Naive thymus-derived CD4-positive, alpha-beta T cell (primary cell): ENCODE measurements around the gene DUSP8. TPM values are rescaled to one million over a fixed set of nuclear protein-coding genes. Genes with fewer than 3 reads are reported as not detected.

ENCODE experiments used
- polyA plus RNA-seq, 2 donors: library from polyadenylated mRNA; unstranded; fragments of 300-500 nt; fragmentation: Illumina TruSeq; gene quantifications; one replicate each; pipeline ENCODE4 v1.2.3, GENCODE V29; 2021
- total RNA-seq, 6 experiments: library from RNA in 5 of 6; stranded (reverse) in 5 of 6; gene quantifications; 1 replicate in 5 of 6; 2 replicates in 1 of 6; pipeline ENCODE4 v1.2.3 and lab custom pipeline; 2021 to 2026

DUSP8 gene
- total and polyA plus RNA-seq, 7 experiments from 2014 or later, result 0.22 to 79.3 (median 3.9) TPM

Other genes starting within 250 kb of the DUSP8 start
- under 1 TPM in 3 of 5 experiments, not detected in 2; 0.27 to 0.51 (median 0.30) TPM for gene BRSK2, start 182.3 kb downstream of the DUSP8 start, total RNA-seq
- gene BRSK2, start 182.3 kb downstream of the DUSP8 start, polyA plus RNA-seq, result not detected
- 10 to 100 TPM; 38.4 to 59.8 (median 51.2) TPM for gene MOB2, start 85.5 kb downstream of the DUSP8 start, total RNA-seq
- 10 to 100 TPM; 37.6 to 53.8 TPM for gene MOB2, start 85.5 kb downstream of the DUSP8 start, polyA plus RNA-seq
- not detected for gene KRTAP5-1, start 13.0 kb upstream of the DUSP8 start, total RNA-seq
- not detected for gene KRTAP5-1, start 13.0 kb upstream of the DUSP8 start, polyA plus RNA-seq
- gene KRTAP5-2, start 26.0 kb upstream of the DUSP8 start, total RNA-seq, result not detected
- gene KRTAP5-2, start 26.0 kb upstream of the DUSP8 start, polyA plus RNA-seq, result not detected
- gene KRTAP5-3, start 36.2 kb upstream of the DUSP8 start, total RNA-seq, result not detected
- not detected for gene KRTAP5-3, start 36.2 kb upstream of the DUSP8 start, polyA plus RNA-seq
- gene KRTAP5-4, start 49.9 kb upstream of the DUSP8 start, total RNA-seq, result not detected
- not detected for gene KRTAP5-4, start 49.9 kb upstream of the DUSP8 start, polyA plus RNA-seq
- not detected for gene KRTAP5-5, start 57.5 kb upstream of the DUSP8 start, total RNA-seq
- not detected for gene KRTAP5-5, start 57.5 kb upstream of the DUSP8 start, polyA plus RNA-seq
- gene KRTAP5-6, start 124.9 kb upstream of the DUSP8 start, total RNA-seq, result not detected
- gene KRTAP5-6, start 124.9 kb upstream of the DUSP8 start, polyA plus RNA-seq, result not detected
- 10 to 100 TPM in 1 of 5 experiments, 1 to 10 TPM in 4; 1.4 to 16.0 (median 2.1) TPM for gene IFITM10, start 178.3 kb upstream of the DUSP8 start, total RNA-seq
- not detected for gene IFITM10, start 178.3 kb upstream of the DUSP8 start, polyA plus RNA-seq
- gene CTSD, start 191.7 kb upstream of the DUSP8 start, total RNA-seq, result 100 to 1,000 TPM; 103 to 378 (median 186) TPM
- gene CTSD, start 191.7 kb upstream of the DUSP8 start, polyA plus RNA-seq, result 100 to 1,000 TPM; 183 to 218 TPM